GM21367 (cell line): ENCODE data around the gene ZFP90.

Source experiments
- ATAC-seq: cut with Tn5 transposase; IDR thresholded peaks from one replicate; pipeline ENCODE4 v1.9.1; 2021; ENCODE audit not compliant: unreplicated experiment

ZFP90 gene

GRCh38 chr16:68575082-68575481 is 36.0 kb downstream of the ZFP90 start:
- ATAC-seq = no peak

- no peak for ATAC-seq
These were observed 38.3 kb downstream of the ZFP90 start for GRCh38 chr16:68577352-68577853.

GRCh38 chr16:68590201-68590994 is 51.3 kb downstream of the ZFP90 start:
- ATAC-seq = no peak

GRCh38 chr16:68592466-68593337 is 53.6 kb downstream of the ZFP90 start:
- no peak for ATAC-seq

GRCh38 chr16:68596266-68596665 is 57.2 kb downstream of the ZFP90 start:
- ATAC-seq = no peak

- no peak for ATAC-seq
These were observed 60.5 kb downstream of the ZFP90 start for GRCh38 chr16:68599586-68599985.

- no peak for ATAC-seq
These were observed 66.7 kb downstream of the ZFP90 start for GRCh38 chr16:68605746-68606145.

- no peak for ATAC-seq
These were observed 68.4 kb downstream of the ZFP90 start for GRCh38 chr16:68607443-68607842.

GRCh38 chr16:68608330-68608729 is 69.2 kb downstream of the ZFP90 start:
- ATAC-seq = no peak

GRCh38 chr16:68612996-68613395 is 73.9 kb downstream of the ZFP90 start:
- ATAC-seq = no peak

GRCh38 chr16:68617734-68618133 is 78.6 kb downstream of the ZFP90 start:
- ATAC-seq = no peak
